HEK293T (cell line): ENCODE results near the gene MAN2A1.

Experiments
- CTCF ChIA-PET: fragments of 350-600 bp; formaldehyde crosslinking; extraction: SDS; loops from one replicate; lab custom pipeline; 2021; ENCODE audit warnings: antibody characterized with exemption, inconsistent platforms; lab: Yijun Ruan, JAX
- POLR2A ChIA-PET: fragments of 350-600 bp; formaldehyde crosslinking; extraction: SDS; loops from one replicate; lab custom pipeline; 2020; ENCODE audit warnings: antibody characterized with exemption, inconsistent platforms; lab: Yijun Ruan, JAX
- DNase-seq: peaks from one replicate; pipeline ENCODE4 v3.0.0; 2012; ENCODE audit warnings: mixed read lengths; ENCODE audit errors: extremely low spot score
- ARNT ChIP-seq: fragments of 450-650 bp; IDR thresholded peaks from 2 replicates; pipeline ENCODE4 v1.6.1; 2017; ENCODE audit warnings: mild to moderate bottlenecking
- BHLHE40 ChIP-seq: fragments of 450-650 bp; IDR thresholded peaks from 2 replicates; pipeline ENCODE4 v1.6.1; 2016; ENCODE audit warnings: mild to moderate bottlenecking, moderate library complexity, borderline replicate concordance
- CTBP1 ChIP-seq: fragments of 450-650 bp; IDR thresholded peaks from 2 replicates; pipeline ENCODE4 v1.6.1; 2016; ENCODE audit warnings: borderline replicate concordance
- ELF4 ChIP-seq: fragments of 450-650 bp; IDR thresholded peaks from 2 replicates; pipeline ENCODE4 v1.6.1; 2017; ENCODE audit warnings: antibody characterized with exemption
- FOXA1 ChIP-seq: fragments of 450-650 bp; IDR thresholded peaks from 2 replicates; pipeline ENCODE4 v1.6.1; 2016; ENCODE audit warnings: mild to moderate bottlenecking
- FOXK2 ChIP-seq: fragments of 450-650 bp; IDR thresholded peaks from 2 replicates; pipeline ENCODE4 v1.6.1; 2016; ENCODE audit warnings: mild to moderate bottlenecking
- FOXM1 ChIP-seq: fragments of 450-650 bp; IDR thresholded peaks from 2 replicates; pipeline ENCODE4 v1.6.1; 2017; ENCODE audit warnings: mild to moderate bottlenecking, borderline replicate concordance
- HDGF ChIP-seq: fragments of 450-650 bp; IDR thresholded peaks from 2 replicates; pipeline ENCODE4 v1.6.1; 2017; ENCODE audit warnings: antibody characterized with exemption, borderline replicate concordance
- L3MBTL2 ChIP-seq: fragments of 450-650 bp; conservative IDR thresholded peaks from 2 replicates; pipeline ENCODE4 v1.6.1; 2016; ENCODE audit warnings: mild to moderate bottlenecking
- LEF1 ChIP-seq: fragments of 450-650 bp; IDR thresholded peaks from 2 replicates; pipeline ENCODE4 v1.6.1; 2017; ENCODE audit warnings: mild to moderate bottlenecking, borderline replicate concordance
- NFRKB ChIP-seq: fragments of 450-650 bp; IDR thresholded peaks from 2 replicates; pipeline ENCODE4 v1.6.1; 2016; ENCODE audit warnings: mild to moderate bottlenecking, moderate library complexity
- SP1 ChIP-seq: fragments of 450-650 bp; IDR thresholded peaks from 2 replicates; pipeline ENCODE4 v1.6.1; 2017
- SUZ12 ChIP-seq: fragments of 450-650 bp; IDR thresholded peaks from 2 replicates; pipeline ENCODE4 v1.6.1; 2016; ENCODE audit warnings: mild to moderate bottlenecking
- TARDBP ChIP-seq: fragments of 450-650 bp; IDR thresholded peaks from 2 replicates; pipeline ENCODE4 v1.6.1; 2016
- ZNF384 ChIP-seq: fragments of 450-650 bp; IDR thresholded peaks from 2 replicates; pipeline ENCODE4 v1.6.1; 2016
- TF ChIP-seq, protein P1 (sequence below): fragments of 450-650 bp; IDR thresholded peaks from 2 replicates; pipeline ENCODE4 v1.6.1; 2016

MAN2A1 gene

DNA sequence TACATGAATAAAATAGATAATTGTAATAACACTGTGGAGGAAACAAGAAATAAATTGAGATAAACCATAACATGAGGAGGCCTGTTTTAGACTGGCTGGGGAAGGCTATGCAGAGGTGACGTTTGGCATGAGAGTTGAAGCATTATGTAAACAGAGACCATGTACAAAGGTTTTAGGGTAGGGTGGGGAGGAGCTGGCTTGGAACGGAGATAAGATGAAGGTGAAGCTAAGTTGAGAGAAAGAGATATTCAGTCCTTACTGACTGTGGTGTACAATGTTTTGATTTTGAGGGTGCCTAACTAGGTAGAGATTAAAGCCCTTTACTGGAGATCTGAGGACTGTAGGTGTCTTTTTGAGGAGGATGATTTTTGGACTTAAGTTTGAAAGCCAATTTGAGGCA is 17.8 kb downstream of the MAN2A1 start:
- POLR2A ChIA-PET = no interaction called here
- CTCF ChIA-PET = no interaction called here
- DNase-seq = no peak
- TF ChIP-seq, protein P1, sequence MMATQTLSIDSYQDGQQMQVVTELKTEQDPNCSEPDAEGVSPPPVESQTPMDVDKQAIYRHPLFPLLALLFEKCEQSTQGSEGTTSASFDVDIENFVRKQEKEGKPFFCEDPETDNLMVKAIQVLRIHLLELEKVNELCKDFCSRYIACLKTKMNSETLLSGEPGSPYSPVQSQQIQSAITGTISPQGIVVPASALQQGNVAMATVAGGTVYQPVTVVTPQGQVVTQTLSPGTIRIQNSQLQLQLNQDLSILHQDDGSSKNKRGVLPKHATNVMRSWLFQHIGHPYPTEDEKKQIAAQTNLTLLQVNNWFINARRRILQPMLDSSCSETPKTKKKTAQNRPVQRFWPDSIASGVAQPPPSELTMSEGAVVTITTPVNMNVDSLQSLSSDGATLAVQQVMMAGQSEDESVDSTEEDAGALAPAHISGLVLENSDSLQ = no peak
- TF ChIP-seq BHLHE40 (no peak), HDGF (no peak), ZNF384 (no peak), LEF1 (no peak), SUZ12 (no peak), L3MBTL2 (no peak), FOXM1 (no peak), FOXA1 (no peak), TARDBP (no peak), ARNT (no peak), ELF4 (no peak), NFRKB (no peak), FOXK2 (no peak), CTBP1 (no peak), SP1 (no peak)

DNA sequence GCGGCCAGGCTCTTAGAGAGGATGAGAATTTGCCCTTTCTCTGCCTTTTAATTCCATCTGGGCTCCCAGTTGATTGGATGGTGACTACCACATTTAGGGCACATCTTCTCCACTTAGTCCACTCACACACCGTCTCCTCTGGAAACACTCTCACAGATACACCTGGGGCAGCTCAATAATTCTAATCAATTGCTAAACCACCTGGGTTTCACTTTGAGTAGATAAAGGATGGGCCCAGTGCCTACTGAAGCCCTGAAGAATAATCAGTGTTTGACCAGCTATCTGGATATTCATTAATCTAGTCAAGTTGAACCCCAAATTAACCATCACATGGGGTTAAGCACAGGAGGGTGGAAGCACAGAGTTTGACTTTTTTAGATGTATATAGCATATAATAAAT is 19.1 kb downstream of the MAN2A1 start:
- TF ChIP-seq ARNT (no peak), L3MBTL2 (no peak), BHLHE40 (no peak), ELF4 (no peak), SP1 (no peak), LEF1 (no peak), FOXK2 (no peak), HDGF (no peak), NFRKB (no peak), CTBP1 (no peak), TARDBP (no peak), SUZ12 (no peak), ZNF384 (no peak), FOXM1 (no peak), FOXA1 (no peak)
- TF ChIP-seq, protein P1 = no peak
- ChIA-PET POLR2A (no interaction called here), CTCF (no interaction called here)
- DNase-seq = no peak

DNA sequence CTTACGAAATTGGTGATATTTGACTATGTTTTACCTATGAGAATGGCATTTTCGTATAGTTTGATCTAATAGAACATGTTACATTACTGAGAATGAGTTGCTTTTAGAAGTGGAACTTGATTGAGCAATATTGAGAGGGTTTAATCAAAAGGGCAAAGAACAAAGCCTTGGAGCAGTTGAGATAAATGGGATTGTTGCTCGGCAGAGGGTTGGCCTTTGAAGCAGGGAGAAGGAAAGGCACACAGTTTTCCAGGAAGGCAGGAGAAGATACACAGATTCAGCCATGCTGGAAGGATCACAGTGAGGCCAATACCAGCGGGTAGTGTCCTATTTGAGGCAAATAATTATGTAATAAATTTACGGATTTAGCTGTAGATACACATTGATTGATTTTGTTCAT is 19.5 kb downstream of the MAN2A1 start:
- ChIA-PET CTCF (no interaction called here), POLR2A (no interaction called here)
- DNase-seq = no peak
- TF ChIP-seq SUZ12 = no peak
- TF ChIP-seq ARNT = no peak

DNA sequence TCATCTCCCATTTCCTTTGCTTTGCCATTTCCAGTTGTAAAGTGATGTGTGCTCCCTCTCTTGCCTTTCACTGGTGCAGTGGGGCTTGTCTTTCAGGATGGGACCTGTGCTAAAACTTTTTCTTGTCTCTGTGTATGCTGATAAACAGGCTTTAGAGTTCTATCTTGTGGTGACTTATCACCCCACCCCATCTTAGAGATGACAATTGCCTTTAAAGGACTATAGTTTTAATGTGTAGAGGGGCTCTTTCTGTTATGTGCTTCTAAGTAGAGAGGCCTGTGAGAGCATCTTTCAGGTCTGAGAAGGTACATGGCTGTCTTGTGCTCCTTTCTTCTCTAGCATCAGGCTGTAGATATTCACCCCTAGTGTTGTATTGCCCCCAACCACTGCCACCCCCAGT is 21.9 kb downstream of the MAN2A1 start:
- no peak for DNase-seq
- CTCF ChIA-PET = no interaction called here
- POLR2A ChIA-PET = no interaction called here
- TF ChIP-seq ARNT = no peak
- no peak for TF ChIP-seq TARDBP
- TF ChIP-seq FOXM1 = no peak

DNA sequence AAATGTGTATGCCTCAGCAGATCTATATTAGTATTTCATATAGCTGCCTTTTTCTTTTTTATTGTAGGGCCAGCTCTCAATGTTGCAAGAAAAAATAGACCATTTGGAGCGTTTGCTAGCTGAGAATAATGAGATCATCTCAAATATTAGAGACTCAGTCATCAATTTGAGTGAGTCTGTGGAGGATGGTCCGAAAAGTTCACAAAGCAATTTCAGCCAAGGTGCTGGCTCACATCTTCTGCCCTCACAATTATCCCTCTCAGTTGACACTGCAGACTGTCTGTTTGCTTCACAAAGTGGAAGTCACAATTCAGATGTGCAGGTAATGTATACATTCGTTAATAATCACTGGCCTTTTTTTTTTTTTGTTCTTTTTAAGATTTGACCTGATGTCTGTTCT is 23.7 kb downstream of the MAN2A1 start:
- POLR2A ChIA-PET = no interaction called here
- TF ChIP-seq TARDBP = no peak
- TF ChIP-seq BHLHE40 = no peak
- TF ChIP-seq, protein P1 = no peak
- TF ChIP-seq FOXA1 = no peak
- TF ChIP-seq SUZ12 = no peak
- TF ChIP-seq SP1 = no peak
- TF ChIP-seq ELF4 = no peak
- DNase-seq = no peak
- CTCF ChIA-PET = no interaction called here

DNA sequence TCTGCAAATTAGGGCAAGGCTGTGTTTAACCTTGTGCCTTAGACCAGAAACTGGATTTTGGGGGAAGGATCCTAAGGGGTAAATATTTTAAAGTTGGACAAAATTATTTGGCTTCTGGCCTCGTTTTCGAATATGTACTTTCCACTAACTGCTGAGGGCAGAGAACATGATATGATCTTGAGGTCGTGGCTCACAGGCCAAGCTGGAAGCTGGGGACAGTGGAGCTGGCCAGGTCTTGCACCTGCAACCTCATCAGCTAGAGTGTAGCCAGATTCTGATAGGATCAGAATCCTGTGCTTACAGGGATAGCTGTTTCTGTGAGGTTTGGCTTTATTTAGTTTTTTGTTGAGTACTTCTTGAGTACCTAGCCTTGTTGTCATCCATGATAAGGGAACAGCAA is 24.9 kb downstream of the MAN2A1 start:
- ChIA-PET POLR2A (no interaction called here), CTCF (no interaction called here)
- no peak for DNase-seq
- TF ChIP-seq, protein P1 = no peak
- TF ChIP-seq NFRKB (no peak), FOXM1 (no peak), L3MBTL2 (no peak), HDGF (no peak), ZNF384 (no peak), ARNT (no peak), BHLHE40 (no peak), FOXA1 (no peak), ELF4 (no peak), TARDBP (no peak), SP1 (no peak)

DNA sequence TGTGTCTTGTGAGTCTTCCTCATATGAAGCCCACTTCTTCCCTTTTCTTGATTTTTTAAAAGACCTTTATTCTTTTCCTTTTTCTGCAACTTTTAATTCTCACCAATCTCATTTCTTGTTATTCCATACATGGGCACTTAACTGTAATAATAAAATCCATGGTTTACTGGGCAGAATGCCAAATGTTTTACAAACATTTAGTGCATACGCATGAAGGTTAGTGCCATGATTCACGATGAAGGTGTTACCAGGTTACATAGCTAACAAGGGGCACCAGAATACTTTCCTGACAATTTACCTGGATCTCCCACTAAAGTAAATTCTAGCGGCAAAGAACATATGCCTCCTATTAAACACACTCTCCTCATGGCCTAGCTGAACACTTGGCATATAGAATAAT is 28.5 kb downstream of the MAN2A1 start:
- no peak for DNase-seq
- CTCF ChIA-PET = no interaction called here
- POLR2A ChIA-PET = interaction anchor here (0.7 kb wide), 1 partner anchor 29 kb away, joined by 3 read pairs; the partner anchor contains the start of gene MAN2A1
- no peak for TF ChIP-seq CTBP1
